DOHH2 (cell line): ENCODE results near the gene TXNRD2.

ENCODE experiments used
- H3F3A ChIP-seq: fragments of 200-600 bp; sonication (generic), shearing (Covaris generic); 2 replicates; pipeline ENCODE4 v1.6.0; 2016; ENCODE audit warnings: antibody characterized with exemption, mild to moderate bottlenecking; ENCODE audit not compliant: control insufficient read depth, insufficient read depth
- H3K27ac ChIP-seq: fragments of 200-600 bp; sonication (generic); 2 replicates; pipeline ENCODE4 v1.5.1; 2014; ENCODE audit warnings: low read depth, mild to moderate bottlenecking, low read length, moderate library complexity
- H3K27me3 ChIP-seq: fragments of 200-600 bp; sonication (generic); 2 replicates; pipeline ENCODE4 v1.6.1; 2014; ENCODE audit warnings: mild to moderate bottlenecking, low read length, mixed read lengths; ENCODE audit not compliant: control insufficient read depth
- H3K36me3 ChIP-seq: fragments of 200-600 bp; sonication (generic); 2 replicates; pipeline ENCODE4 v1.6.1; 2014; ENCODE audit warnings: mild to moderate bottlenecking, low read length, moderate library complexity, mixed read lengths; ENCODE audit not compliant: control insufficient read depth
- H3K4me1 ChIP-seq: fragments of 200-600 bp; sonication (generic); 2 replicates; pipeline ENCODE4 v1.6.1; 2014; ENCODE audit warnings: mild to moderate bottlenecking, low read length, mixed read lengths; ENCODE audit not compliant: control insufficient read depth
- H3K4me2 ChIP-seq: fragments of 200-600 bp; sonication (generic); 2 replicates; pipeline ENCODE4 v1.6.0; 2014; ENCODE audit warnings: mild to moderate bottlenecking, low read length, moderate library complexity
- H3K4me3 ChIP-seq: fragments of 200-600 bp; sonication (generic); 2 replicates; pipeline ENCODE4 v1.5.1; 2014; ENCODE audit warnings: mild to moderate bottlenecking, low read length, mixed read lengths
- H3K79me2 ChIP-seq: fragments of 200-600 bp; sonication (generic); 2 replicates; pipeline ENCODE4 v1.6.1; 2014; ENCODE audit warnings: mild to moderate bottlenecking, low read length, mixed read lengths; ENCODE audit not compliant: control insufficient read depth
- H3K9me2 ChIP-seq: fragments of 200-600 bp; sonication (generic); replicated peaks from 2 replicates; pipeline ENCODE4 v1.6.1; 2014; ENCODE audit warnings: mild to moderate bottlenecking, low read length, mixed read lengths; ENCODE audit not compliant: control insufficient read depth
- H3K9me3 ChIP-seq: fragments of 200-600 bp; sonication (generic); 2 replicates; pipeline ENCODE4 v1.6.1; 2014; ENCODE audit warnings: antibody characterized with exemption, low read length, mixed read lengths; ENCODE audit not compliant: control insufficient read depth, insufficient read depth
- H4K20me1 ChIP-seq: fragments of 200-600 bp; sonication (generic); 2 replicates; pipeline ENCODE4 v1.6.0; 2014; ENCODE audit warnings: low read depth, mild to moderate bottlenecking, antibody characterized with exemption, low read length, moderate library complexity; ENCODE audit not compliant: control insufficient read depth, insufficient read depth
- EZH2phosphoT487 ChIP-seq: fragments of 200-600 bp; sonication (generic); IDR thresholded peaks from 2 replicates; pipeline ENCODE4 v1.6.1; 2017; ENCODE audit warnings: borderline replicate concordance, mild to moderate bottlenecking, antibody characterized with exemption, low read length, moderate library complexity, mixed read lengths
- TF ChIP-seq, protein P1 (sequence below): fragments of 200-600 bp; sonication (generic); IDR thresholded peaks from one replicate; pipeline ENCODE4 v1.5.1; 2014; ENCODE audit warnings: antibody characterized with exemption, mild to moderate bottlenecking, low read depth, low read length; ENCODE audit not compliant: poor library complexity, severe bottlenecking

Gene TXNRD2

DNA sequence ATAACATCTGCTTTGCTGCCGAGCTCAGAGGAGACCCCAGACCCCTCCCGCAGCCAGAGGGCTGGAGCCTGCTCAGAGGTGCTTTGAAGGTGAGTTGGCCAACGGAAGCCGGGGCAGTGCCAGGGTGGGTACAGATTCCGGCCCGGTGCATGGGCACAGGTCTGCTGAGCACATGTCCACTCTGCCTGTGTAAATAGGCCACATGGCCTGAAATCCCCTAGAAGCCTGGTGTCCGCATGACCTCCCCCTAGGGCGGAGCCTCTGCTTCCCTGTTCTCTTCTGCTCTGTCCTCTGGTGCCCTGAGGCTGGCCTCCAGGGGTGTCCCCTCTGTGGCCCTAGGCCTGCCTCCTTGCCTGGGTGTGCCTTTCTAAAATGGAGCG is 19.6 kb upstream of the TXNRD2 start:
- Histone ChIP-seq H3K36me3 (peaks cover 21% of the 10 kb centered on the region), H3F3A (0 out of 2 replicates have a peak, but pooled peaks cover 3% of the 10 kb centered on the region), H3K27me3 (no peaks in the 10 kb centered on the region), H3K4me2 (no peak overlapping the region), H3K4me1 (no peaks in the 10 kb centered on the region), H3K4me3 (no peak overlapping the region), H4K20me1 (0 out of 2 replicates have a peak, but pooled peaks cover 4% of the 10 kb centered on the region), H3K9me3 (no peaks in the 10 kb centered on the region), H3K79me2 (no peaks in the 10 kb centered on the region; the same call in 1 of the 2 replicates), H3K9me2 (no peaks in the 10 kb centered on the region), H3K27ac (no peak overlapping the region)
- TF ChIP-seq, protein P1, sequence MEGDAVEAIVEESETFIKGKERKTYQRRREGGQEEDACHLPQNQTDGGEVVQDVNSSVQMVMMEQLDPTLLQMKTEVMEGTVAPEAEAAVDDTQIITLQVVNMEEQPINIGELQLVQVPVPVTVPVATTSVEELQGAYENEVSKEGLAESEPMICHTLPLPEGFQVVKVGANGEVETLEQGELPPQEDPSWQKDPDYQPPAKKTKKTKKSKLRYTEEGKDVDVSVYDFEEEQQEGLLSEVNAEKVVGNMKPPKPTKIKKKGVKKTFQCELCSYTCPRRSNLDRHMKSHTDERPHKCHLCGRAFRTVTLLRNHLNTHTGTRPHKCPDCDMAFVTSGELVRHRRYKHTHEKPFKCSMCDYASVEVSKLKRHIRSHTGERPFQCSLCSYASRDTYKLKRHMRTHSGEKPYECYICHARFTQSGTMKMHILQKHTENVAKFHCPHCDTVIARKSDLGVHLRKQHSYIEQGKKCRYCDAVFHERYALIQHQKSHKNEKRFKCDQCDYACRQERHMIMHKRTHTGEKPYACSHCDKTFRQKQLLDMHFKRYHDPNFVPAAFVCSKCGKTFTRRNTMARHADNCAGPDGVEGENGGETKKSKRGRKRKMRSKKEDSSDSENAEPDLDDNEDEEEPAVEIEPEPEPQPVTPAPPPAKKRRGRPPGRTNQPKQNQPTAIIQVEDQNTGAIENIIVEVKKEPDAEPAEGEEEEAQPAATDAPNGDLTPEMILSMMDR: no peak
- no peak for TF ChIP-seq EZH2phosphoT487

DNA sequence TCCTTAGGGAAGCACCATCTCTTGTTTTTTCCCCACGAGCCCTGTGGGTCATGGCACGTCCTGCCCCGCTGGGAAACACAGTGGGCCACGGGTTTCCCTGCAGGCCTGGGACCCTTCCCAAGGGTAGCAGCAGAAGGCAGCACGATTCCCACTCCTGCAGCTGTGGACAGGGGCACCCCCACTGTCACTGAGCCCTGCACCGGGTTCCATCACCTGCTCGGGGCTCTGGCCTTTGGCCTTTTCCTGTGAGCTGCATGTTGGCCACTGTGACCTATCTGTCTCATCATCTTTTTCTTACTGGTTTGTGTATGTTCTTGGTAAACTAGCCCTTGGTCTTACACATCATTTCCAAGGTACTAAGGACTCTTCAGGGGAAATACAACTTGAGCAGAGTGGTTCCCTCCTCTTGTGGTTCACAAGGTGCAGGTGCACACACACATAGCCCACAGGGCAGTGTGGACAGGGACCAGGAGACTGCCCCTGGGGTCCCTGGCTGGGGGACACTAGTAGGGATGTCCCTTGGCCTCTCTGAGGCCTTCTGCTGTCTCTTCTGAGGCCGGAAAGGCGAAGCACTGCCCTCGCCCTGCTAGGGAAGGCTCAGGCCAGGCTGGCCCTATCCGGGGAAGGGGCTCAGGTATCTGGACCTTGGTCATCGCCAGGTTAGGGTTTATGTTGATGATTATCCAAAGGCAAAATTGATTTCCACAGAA is 19.0 kb upstream of the TXNRD2 start:
- Histone ChIP-seq H4K20me1 (0 out of 2 replicates have a peak, but pooled peaks cover 4% of the 10 kb centered on the region), H3K4me3 (no peak overlapping the region), H3K4me1 (no peaks in the 10 kb centered on the region), H3F3A (0 out of 2 replicates have a peak, but pooled peaks cover 3% of the 10 kb centered on the region), H3K27ac (no peak overlapping the region), H3K79me2 (no peaks in the 10 kb centered on the region; the same call in none of the 2 replicates), H3K36me3 (peaks cover 21% of the 10 kb centered on the region), H3K4me2 (no peak overlapping the region), H3K9me3 (no peaks in the 10 kb centered on the region), H3K27me3 (no peaks in the 10 kb centered on the region), H3K9me2 (no peaks in the 10 kb centered on the region)
- TF ChIP-seq, protein P1: no peak
- no peak for TF ChIP-seq EZH2phosphoT487

DNA sequence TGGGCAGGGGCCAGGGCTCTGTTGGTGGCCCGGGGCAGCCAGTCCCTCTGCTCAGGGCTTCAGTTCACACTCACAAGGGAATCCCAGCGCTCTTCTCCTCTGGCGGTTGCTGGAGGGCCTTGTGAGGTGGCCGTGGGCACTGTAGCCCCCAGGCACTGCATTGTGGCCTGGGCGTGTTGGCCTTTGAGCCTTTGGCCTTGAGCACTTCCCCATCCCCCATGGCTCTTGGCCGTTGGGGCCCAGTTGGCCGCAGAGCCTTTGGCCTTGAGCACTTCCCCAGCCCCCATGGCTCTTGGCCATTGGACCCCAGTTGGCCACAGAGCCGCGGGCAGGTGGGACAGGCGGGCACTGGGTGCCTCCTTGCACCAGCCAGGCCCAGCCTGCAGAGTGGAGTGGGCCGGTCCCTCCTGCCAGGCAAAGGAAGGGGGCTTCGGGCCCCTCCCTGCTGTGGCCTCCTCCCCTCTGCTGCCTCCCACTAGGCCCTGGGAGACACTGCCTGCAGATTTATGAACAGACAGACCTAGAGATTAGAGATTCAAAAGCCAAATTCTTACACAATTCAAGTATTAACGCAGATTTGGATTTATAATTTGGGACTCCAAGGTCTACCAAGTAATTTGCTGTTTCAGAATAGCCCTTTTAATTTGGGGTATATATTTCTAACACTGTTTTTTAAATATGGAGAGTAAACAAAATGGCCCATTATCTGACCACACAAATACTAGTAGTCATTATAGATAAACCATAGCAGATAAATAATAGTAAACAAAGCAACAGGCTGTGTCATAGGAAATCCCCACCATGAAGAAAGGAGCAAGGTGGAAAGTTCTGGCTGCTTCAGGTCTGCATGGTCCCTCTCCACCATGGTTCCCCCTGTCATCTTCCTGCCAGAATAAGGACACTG is 18.2 kb upstream of the TXNRD2 start:
- no peak overlapping the region for H3K4me2 ChIP-seq
- H3K27ac ChIP-seq: no peak overlapping the region
- no peaks in the 10 kb centered on the region for H3K9me3 ChIP-seq
- H3F3A ChIP-seq: 0 out of 2 replicates have a peak, but pooled peaks cover 3% of the 10 kb centered on the region
- H3K4me1 ChIP-seq: no peaks in the 10 kb centered on the region
- H3K4me3 ChIP-seq: no peak overlapping the region
- H3K27me3 ChIP-seq: no peaks in the 10 kb centered on the region
- H4K20me1 ChIP-seq: 0 out of 2 replicates have a peak, but pooled peaks cover 4% of the 10 kb centered on the region
- no peaks in the 10 kb centered on the region; the same call in none of the 2 replicates for H3K79me2 ChIP-seq
- no peak for TF ChIP-seq EZH2phosphoT487
- TF ChIP-seq, protein P1: no peak
- peaks cover 21% of the 10 kb centered on the region for H3K36me3 ChIP-seq
- H3K9me2 ChIP-seq: no peaks in the 10 kb centered on the region
